Uterine smooth muscle cell (primary cell): ENCODE measurements around the gene RPL39. TPM values are rescaled to one million over a fixed set of nuclear protein-coding genes. Genes with fewer than 3 reads are reported as not detected.

Experiments used
- total RNA-seq: library from RNA; depleted of rRNA; stranded (reverse); fragments of >200 nt; gene quantifications from 2 replicates; pipeline ENCODE4 v1.2.3, GENCODE V29; 2014

Gene RPL39
- total RNA-seq = 3,324 and 4,202 TPM in 2 replicates

DNA sequence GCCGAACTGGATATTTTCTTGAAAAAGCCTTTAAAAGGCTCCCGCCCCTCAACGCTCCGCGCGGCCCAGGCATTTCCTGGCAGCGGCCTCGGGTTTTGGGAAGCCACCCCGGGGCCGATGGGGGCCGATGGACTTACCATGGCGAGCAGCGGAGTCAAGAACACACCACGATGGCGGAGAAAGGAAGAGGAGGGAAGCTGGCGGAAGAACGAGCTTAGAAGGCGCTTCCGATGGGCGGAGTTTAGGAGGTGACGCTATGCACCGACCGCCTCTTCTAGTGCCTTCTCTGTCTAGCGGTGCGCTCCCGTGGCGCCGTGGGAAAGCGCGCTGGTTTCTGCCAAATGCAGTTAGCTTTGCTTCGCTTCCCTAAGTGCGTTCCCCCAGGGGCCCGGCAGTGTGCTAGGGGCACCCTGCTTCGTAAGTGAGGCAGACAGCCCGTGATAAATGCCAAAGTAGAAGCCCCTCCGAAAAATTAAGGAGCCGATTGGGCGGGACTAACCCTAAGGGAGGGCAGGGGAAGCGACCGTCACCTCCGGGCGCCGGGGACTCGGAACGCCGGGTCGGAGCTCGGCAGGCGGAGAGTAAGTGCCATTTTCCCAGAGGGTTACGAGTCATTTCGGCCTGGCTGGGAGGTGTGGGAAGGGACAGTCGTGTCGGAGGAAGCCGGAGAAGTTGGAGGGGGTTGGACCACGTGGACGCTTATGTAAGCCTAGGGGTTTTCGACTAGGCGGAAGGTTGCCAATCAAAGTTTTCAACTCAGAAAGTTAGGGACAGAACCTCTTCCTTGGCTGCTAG lies at the start of gene RPL39:
Gene RPL39, minus strand, starts transcription at position 194 of the 795 bp plus-strand sequence. Its CDS starts 54 bp downstream, at position 140.

DNA sequence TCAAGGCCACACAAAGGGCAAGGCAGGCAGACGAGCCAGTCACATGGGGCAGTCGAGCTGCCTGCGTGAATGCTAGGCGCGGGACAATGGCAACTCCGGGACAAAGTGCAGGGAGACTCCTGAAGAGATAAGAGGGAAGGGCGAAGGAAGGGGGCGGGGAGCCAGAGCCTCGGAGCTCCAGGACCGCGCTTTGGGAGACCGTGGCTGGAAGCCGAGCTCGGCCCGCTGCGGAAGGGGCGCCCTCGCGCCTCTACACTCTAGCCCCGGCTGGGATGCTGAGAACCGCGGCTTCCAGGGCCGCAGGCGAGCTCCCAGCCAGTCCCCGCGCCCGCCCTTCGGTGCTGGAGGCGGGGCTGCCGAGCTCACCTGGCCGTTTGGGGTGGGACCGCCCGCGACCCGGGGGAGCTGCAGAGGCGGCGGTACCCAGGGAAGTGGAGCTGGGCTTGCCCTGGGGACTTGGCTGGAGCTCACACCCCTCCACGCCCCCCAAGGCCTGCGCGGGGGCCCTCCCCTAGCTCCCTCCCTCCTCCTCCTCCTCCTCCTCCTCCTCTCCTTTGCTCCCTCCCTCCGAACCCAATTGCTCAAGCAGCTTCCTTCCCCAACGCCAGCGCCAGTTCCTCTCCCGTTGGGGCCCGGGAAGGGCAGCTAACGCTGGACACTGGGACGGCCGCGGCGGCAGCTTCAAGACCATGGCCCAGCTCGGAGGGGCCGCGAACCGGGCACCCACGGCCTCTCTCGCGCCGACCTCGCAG lies 33.3 kb downstream of the RPL39 start, which contains the start of gene SOWAHD:
Gene SOWAHD, plus strand, starts transcription at position 610 of the 752 bp plus-strand sequence. Its CDS starts 80 bp downstream, at position 690.

Other genes starting within 250 kb of the RPL39 start
- gene STEEP1, start 226.2 kb downstream of the RPL39 start, total RNA-seq = 37.4 and 45.0 TPM in 2 replicates
- 27.4 and 28.0 TPM in 2 replicates for gene UBE2A, start 217.1 kb downstream of the RPL39 start, total RNA-seq
- gene NKRF, start 185.2 kb downstream of the RPL39 start, total RNA-seq = 4.2 and 4.8 TPM in 2 replicates
- gene SEPTIN6, start 98.5 kb downstream of the RPL39 start, total RNA-seq = 10.1 and 21.2 TPM in 2 replicates
- gene SOWAHD, start 33.0 kb downstream of the RPL39 start, total RNA-seq = under 0.01 TPM in 1 of 2 replicates, not detected in the other
- gene UPF3B, start 61.3 kb upstream of the RPL39 start, total RNA-seq = 2.1 TPM in 2 replicates
- gene RNF113A, start 80.1 kb upstream of the RPL39 start, total RNA-seq = 16.7 and 21.5 TPM in 2 replicates
- gene NDUFA1, start 80.2 kb upstream of the RPL39 start, total RNA-seq = 40.5 and 66.1 TPM in 2 replicates
- gene AKAP14, start 104.3 kb upstream of the RPL39 start, total RNA-seq = not detected in 2 replicates
- 4.1 and 4.5 TPM in 2 replicates for gene NKAP, start 152.1 kb upstream of the RPL39 start, total RNA-seq